GM21786 (cell line): ENCODE measurements around the gene SHC4.
"Not testable (repeated sequence)": the region's sequence is repeated elsewhere in the genome, so short reads cannot be mapped to it uniquely, and the experiment has no call there.

ENCODE experiments used
- ATAC-seq: cut with Tn5 transposase; IDR thresholded peaks from one replicate; pipeline ENCODE4 v1.9.1; 2021; ENCODE audit not compliant: unreplicated experiment

SHC4 gene

DNA sequence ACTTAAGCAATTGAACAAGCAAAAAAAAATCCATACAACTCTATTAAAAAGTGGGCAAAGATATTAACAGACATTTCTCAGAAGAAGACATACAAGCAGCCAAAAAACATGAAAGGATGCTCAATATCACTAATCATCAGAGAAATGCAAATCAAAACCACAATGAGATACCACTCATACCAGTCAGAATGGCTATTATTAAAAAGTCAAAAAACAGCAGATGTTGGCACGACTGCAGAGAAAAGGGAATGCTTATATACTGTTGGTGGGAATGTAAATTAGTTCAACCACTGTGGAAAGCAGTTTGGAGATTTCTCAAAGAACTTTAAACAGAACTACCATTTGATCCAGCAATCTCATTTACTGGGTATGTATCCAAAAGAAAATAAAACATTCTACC lies 7.2 kb upstream of the SHC4 start:
- ATAC-seq = not testable (repeated sequence)

GRCh38 chr15:48968066-48968465 lies 4.3 kb upstream of the SHC4 start:
- no peak for ATAC-seq

DNA sequence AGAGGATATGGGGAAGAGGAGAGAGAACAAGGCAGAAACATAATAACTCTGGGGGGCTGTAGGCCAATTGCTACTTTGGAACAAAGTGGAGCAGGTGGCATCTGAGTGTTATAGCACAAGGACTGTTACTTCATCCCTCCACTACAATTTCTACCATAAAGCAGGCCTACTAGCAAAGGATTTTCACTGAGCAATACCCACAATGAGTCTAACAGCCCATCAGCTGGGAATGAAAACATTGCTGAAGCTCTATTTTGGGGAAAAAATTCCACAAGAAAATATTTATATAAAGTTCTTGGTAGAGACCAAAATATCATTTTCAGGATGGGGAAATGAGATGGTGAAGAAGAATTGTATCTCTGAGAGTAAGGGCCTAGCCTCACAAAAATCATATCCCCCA lies 3.6 kb upstream of the SHC4 start:
- ATAC-seq = no peak

GRCh38 chr15:48966595-48967301 lies 3.0 kb upstream of the SHC4 start:
- ATAC-seq = peak; percentile 67

DNA sequence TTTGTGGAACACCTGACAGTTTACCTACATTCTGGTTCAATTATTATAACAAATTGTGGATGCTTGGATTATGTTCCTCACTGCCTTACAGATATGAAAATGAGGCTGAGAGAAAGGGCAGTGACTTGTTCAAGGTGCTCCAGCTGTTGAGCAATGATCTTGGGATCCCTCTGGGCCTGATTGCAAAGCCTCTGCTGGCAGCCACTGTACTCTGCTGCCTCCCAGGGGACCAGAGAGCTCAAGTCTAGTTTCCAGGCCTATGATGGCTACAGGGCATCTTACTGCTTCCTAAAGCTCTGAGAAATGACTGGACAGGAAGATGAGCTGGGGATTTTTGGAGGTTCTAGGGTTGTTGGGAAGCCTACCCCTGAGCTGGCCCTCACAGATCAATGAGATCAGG lies 2.3 kb upstream of the SHC4 start:
- ATAC-seq = peak; percentile 72

- ATAC-seq = no peak
Observed at GRCh38 chr15:48964898-48965297, 1.2 kb upstream of the SHC4 start.

DNA sequence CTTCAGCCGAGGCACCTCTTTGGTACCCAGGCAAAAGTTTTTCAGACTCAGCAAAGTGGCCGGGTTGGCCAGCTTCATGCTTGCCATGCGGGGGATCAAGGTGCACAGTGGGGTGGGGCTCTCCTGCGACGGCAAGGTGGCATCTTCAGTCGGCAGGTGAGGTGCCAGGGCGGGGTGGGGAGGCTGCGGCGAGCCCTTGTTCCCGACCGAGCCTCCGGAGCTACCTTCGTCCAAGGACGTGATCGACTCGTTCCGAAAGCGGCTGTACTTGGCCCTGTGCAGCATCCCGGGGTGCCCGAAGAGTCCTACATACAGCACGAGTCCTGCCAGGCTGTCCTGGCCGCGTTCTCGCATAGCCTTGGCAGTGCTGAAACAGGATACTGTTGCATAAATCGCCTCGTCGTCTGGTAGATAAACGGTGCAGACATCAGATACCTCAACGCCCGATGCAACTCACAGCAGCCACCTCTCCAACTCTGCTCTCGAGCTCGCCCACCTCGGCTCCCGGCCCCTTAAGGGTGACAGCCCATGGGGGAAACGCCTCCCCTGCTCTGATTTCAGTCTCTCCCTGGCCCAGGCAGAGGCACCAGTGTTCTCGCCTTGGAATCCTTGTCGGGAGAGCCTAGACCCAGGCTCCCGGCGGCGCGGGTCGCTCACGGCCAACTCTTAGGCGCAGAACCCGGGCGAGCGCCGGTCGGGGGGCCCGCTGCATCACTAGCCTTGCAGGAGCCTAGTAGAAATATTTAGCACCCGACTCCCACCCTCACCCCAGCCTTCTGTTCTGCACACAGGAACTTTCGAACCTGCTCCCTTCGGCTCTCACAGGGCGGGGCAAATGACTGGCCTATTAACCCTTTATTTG lies 826 bp downstream of the SHC4 start:
- ATAC-seq = no peak

DNA sequence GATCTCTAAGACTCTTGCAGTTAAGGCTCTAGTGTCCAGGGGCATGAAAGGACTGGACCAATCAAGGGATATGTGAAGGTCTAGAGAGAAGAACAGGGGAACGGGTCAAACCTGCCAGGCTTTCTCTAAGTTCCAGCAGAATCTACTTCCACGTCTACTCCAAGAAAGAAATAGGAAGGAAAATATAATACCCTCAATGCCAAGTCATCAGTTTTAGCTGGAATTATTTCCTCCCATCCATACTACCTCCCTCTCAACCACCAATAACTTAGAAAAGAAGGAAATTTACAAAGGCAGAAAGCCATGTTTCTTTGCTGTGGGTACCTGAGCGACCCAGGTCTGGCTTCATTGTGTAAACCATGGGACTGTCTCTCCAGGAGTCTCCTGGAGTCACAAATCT lies 7.8 kb downstream of the SHC4 start:
- no peak for ATAC-seq

- no peak for ATAC-seq
Observed at GRCh38 chr15:48955370-48955769, 8.3 kb downstream of the SHC4 start.

GRCh38 chr15:48954538-48954937 lies 9.2 kb downstream of the SHC4 start:
- ATAC-seq = no peak

- ATAC-seq = no peak
Observed at GRCh38 chr15:48946840-48947187, 16.9 kb downstream of the SHC4 start.

DNA sequence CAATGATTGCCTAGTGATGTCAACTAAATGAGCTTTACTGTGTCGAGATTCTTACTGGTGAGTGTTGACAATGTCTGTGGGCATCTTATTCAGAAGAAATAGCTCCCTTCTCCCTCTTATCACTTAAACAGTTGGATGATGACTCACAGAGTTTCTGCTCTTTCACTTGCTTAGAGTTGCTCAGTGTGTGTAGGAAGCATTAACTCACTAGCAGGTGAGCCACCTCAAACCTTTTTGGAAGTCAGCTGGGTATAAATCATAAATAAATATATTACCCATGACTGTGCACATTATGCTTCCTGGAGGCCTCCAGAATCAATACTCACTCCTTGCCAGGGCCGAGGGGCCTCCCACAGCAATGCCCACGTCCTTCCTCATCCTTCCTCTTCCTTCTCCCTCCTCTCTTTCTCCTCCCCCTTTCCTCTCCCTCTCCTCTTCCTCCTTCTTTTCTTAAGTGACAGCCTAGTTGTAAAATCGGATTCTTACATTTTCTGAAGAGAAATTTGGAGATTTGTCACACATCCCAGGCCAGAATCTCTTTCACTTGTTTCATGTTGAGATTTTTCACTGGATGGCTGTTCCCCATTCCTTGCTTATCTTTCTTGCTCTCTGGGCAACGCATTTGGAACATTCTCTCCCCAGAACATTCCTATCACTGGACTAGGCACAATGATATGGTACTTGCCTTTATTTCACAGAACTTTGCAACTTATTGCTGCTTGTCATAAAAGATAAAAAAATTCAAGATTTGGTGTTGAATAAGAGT lies 17.5 kb downstream of the SHC4 start:
- ATAC-seq = peak; percentile 45

GRCh38 chr15:48945386-48945785 lies 18.3 kb downstream of the SHC4 start:
- no peak for ATAC-seq

DNA sequence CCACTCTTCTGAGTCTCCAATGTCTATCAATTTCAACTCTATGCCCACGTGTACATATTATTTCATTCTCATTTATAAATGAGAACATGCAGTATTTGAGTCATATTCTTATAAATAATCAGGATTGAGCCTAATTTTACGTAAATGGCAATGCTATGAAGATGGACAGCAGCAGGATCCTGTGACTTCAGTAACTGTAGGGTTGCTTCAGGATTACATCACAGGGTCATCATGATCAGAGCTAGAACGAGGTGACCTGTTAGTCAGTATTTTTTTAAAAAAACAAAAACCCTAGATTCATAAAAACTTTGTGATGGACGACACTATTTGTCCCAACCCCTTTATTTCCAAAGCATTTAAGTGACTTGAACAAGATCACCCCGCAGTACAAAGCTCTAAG lies 21.8 kb downstream of the SHC4 start:
- ATAC-seq = no peak

DNA sequence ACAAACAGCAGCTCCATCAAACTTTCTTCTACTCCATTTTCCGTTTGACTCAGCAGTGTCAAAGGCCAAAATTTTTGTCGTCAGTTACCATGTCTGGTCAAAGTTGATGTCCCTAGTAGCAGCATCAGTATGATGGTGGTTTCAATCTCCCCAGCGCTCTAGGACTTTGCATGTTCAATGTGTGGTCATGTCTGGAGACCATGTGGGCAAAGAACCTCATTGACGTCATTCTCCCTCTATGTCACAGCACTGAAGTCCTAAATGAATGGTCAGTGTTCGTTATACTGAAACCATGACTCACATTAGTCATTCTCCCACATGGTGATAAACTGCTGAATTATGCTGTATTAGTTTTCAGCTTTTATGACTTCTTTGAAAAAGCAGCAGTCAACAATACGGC lies 23.2 kb downstream of the SHC4 start:
- peak; percentile 94 for ATAC-seq

GRCh38 chr15:48939648-48940047 lies 24.1 kb downstream of the SHC4 start:
- no peak for ATAC-seq

DNA sequence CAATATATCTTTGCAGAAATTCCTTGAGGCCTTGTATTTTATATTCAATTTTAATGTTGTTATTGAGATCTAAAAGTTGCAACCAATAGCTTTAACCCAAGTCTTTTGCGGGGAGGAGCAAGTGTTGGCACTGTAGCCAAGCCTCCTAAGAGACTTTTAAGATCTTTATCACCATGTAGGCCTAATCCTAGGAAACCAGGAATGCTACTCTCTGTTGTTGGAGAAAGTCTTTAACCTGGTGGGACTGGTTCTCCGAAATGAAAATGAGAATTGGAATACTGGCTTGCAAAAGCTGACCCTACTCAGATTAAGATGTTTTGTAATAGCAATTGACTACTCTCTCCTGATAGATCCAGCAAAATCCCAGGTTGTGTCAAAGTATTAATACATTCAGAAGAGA lies 25.8 kb downstream of the SHC4 start:
- no peak for ATAC-seq

- no peak for ATAC-seq
Observed at GRCh38 chr15:48936666-48937065, 27.1 kb downstream of the SHC4 start.

GRCh38 chr15:48935236-48935635 lies 28.5 kb downstream of the SHC4 start:
- no peak for ATAC-seq

GRCh38 chr15:48930735-48931134 lies 33.0 kb downstream of the SHC4 start:
- ATAC-seq = no peak

GRCh38 chr15:48929661-48930060 lies 34.1 kb downstream of the SHC4 start:
- ATAC-seq = no peak
